ENCODE results near the gene SDK1. TPM values are rescaled to one million over a fixed set of nuclear protein-coding genes. Genes with fewer than 3 reads are reported as not detected.

Gene SDK1
- total and polyA plus RNA-seq, 10 of the 15 experiments (the other 5 are each of a cell fraction or from before 2014, with no cell fraction given), result 0.14 to 0.33 TPM; not detected in 8

DNA sequence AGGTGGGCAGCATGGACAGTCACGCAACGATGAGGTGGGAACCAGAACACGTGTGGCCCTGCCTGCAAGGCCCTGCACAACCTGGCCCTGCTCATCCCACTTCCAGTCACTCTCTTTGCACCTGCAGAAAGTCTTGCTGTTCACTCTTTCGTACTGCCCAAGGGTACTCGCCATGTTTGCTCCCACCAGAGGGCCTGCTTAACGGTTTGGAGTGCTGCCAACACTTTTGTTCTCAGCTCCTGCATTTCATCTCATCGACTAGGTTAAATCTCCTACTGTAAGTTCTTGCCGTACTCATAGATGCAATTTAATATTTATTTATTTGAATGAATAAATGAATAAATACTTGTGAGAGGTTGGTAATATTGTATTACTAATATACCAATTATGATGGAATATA is 315.3 kb downstream of the SDK1 start (continued):
- TF ChIP-seq, protein P1, sequence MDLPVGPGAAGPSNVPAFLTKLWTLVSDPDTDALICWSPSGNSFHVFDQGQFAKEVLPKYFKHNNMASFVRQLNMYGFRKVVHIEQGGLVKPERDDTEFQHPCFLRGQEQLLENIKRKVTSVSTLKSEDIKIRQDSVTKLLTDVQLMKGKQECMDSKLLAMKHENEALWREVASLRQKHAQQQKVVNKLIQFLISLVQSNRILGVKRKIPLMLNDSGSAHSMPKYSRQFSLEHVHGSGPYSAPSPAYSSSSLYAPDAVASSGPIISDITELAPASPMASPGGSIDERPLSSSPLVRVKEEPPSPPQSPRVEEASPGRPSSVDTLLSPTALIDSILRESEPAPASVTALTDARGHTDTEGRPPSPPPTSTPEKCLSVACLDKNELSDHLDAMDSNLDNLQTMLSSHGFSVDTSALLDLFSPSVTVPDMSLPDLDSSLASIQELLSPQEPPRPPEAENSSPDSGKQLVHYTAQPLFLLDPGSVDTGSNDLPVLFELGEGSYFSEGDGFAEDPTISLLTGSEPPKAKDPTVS (IDR thresholded peaks at IDR 0.05; ENCODE audit: low read depth, low read length), result no peak
- TF ChIP-seq SPI1 (IDR thresholded peaks at IDR 0.05; ENCODE audit: borderline replicate concordance, insufficient read depth, low read depth, low read length), result no peak
- TF ChIP-seq POLR2AphosphoS5 (IDR thresholded peaks at IDR 0.05; ENCODE audit: low read length), result no peak
- TF ChIP-seq ESRRA (IDR thresholded peaks at IDR 0.05; ENCODE audit: low read length), result no peak
- TF ChIP-seq, protein P2, sequence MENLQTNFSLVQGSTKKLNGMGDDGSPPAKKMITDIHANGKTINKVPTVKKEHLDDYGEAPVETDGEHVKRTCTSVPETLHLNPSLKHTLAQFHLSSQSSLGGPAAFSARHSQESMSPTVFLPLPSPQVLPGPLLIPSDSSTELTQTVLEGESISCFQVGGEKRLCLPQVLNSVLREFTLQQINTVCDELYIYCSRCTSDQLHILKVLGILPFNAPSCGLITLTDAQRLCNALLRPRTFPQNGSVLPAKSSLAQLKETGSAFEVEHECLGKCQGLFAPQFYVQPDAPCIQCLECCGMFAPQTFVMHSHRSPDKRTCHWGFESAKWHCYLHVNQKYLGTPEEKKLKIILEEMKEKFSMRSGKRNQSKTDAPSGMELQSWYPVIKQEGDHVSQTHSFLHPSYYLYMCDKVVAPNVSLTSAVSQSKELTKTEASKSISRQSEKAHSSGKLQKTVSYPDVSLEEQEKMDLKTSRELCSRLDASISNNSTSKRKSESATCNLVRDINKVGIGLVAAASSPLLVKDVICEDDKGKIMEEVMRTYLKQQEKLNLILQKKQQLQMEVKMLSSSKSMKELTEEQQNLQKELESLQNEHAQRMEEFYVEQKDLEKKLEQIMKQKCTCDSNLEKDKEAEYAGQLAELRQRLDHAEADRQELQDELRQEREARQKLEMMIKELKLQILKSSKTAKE (IDR thresholded peaks at IDR 0.05; ENCODE audit: low read depth, poor library complexity, severe bottlenecking), result no peak
- no peak for TF ChIP-seq FOXK2 (IDR thresholded peaks at IDR 0.05)
- no peak for TF ChIP-seq SUZ12 (IDR thresholded peaks at IDR 0.05; ENCODE audit: unreplicated experiment)

DNA sequence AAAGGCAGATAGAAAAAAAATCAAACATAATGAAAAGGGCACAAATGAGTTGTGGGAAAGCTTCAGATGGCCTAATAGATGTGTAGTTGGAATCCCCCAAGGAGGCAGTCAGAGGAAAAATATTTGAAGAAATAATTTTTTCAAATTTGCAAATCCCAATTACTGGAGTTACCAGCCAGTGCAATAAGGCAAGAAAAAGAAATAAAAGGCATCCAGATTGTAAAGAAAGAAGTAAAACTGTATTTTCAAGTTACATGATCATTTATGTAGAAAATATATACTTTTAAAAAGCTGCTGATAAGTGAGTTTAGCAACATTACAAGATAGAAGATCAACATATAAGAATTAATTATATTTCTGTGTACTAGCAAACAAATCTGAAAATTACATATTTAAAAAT is 329.0 kb downstream of the SDK1 start:
- in situ Hi-C loops (cut with MboI) (no loop called here), intact Hi-C loops (cut with micrococcal nuclease; ENCODE audit: unreplicated experiment) (no loop called here)
- Histone ChIP-seq H4K20me1 (ENCODE audit: control insufficient read depth, insufficient read depth) (no peaks in the 10 kb centered on the region), H3K27me3 (replicated peaks in 1 of 2; ENCODE audit: control insufficient read depth in 2 of 2, insufficient read depth in 2 of 2, low read length in 1 of 2) (no peaks in the 10 kb centered on the region), H3K4me3 (no peak overlapping the region), H2AFZ (ENCODE audit: control insufficient read depth, low read depth, low read length) (no peak overlapping the region), H3K9me3 (replicated peaks; ENCODE audit: control insufficient read depth, insufficient read depth, low read length) (no peaks in the 10 kb centered on the region; the same call in 2 of the 3 replicates), H3K36me3 (ENCODE audit: control insufficient read depth in 2 of 2, insufficient read depth in 2 of 2, low read length in 1 of 2) (no peaks in the 10 kb centered on the region), H3K27ac (ENCODE audit: control insufficient read depth, insufficient read depth) (no peak overlapping the region), H3K79me2 (ENCODE audit: control insufficient read depth, insufficient read depth, low read length) (no peaks in the 10 kb centered on the region), H3K9ac (ENCODE audit: control insufficient read depth, insufficient read depth, low read length) (no peak overlapping the region), H3K4me2 (ENCODE audit: control insufficient read depth, insufficient read depth) (no peak overlapping the region), H3K4me1 (ENCODE audit: control insufficient read depth, insufficient read depth, low read length) (no peaks in the 10 kb centered on the region)
- BruUV-seq (replicated peaks), result no TSS peak
- no peak for FAIRE-seq
- no peak for ATAC-seq
- ChIA-PET SMC1A (ENCODE audit: uncharacterized antibody, unreplicated experiment) (no interaction called here), RAD21 (ENCODE audit: unreplicated experiment) (no interaction called here), CTCF (no interaction called here), POLR2A (no interaction called here)
- DNase-seq (ENCODE audit: low read depth, low spot score), result no peak
- TF ChIP-seq SIX5 (IDR thresholded peaks at IDR 0.05; ENCODE audit: low read depth, low read length, severe bottlenecking) (no peak), CREM (IDR thresholded peaks at IDR 0.05; ENCODE audit: low read depth) (no peak)
- TF ChIP-seq, protein P1 (IDR thresholded peaks at IDR 0.05; ENCODE audit: low read depth, low read length), result no peak

Data from GM12878 (cell line).